ENCODE results near the gene NRXN2.
"Not testable (repeated sequence)": the region's sequence is repeated elsewhere in the genome, so short reads cannot be mapped to it uniquely, and the experiment has no call there.

NRXN2 gene

DNA sequence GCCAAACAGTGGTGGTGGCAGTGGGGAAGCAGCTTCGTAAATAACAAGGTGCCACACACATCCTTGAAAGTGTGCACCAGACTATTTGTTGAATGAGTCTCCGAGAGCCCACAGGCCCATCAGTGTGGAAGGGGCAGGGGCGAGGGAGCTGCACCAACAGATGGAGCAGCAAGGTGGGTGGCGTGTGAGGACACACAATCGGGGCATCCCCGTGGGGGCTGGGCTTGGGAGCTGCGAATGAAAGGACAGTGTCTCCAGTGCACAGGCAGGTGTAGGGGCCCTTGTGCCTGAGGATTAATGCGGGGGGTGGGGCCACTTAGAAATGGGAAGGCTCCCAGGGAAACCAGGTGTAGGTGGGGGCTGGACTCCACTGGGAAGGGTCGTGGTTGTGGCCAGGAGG, 2.8 kb downstream of the NRXN2 start:
- DNase-seq, result no peak

DNA sequence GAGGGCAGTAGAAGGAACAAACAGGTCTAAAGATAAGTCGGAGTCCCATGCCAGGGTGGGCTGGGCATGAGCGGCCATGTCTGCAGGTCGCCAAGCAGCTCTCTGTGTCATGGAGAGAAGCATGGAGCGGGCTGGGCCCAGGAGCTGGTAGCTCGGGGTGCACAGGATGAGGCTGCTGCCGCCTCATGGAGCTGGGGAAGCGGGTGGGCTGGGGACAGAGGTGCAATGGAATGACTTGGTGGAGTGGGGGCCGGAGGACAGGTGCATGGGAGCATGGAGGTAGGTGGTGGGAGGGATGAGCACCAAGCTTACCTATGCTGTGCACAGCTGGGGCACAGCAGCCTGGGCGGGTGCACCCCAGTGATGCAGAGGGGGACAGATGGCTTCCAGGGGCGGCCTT, 3.6 kb downstream of the NRXN2 start:
- DNase-seq, result no peak

DNA sequence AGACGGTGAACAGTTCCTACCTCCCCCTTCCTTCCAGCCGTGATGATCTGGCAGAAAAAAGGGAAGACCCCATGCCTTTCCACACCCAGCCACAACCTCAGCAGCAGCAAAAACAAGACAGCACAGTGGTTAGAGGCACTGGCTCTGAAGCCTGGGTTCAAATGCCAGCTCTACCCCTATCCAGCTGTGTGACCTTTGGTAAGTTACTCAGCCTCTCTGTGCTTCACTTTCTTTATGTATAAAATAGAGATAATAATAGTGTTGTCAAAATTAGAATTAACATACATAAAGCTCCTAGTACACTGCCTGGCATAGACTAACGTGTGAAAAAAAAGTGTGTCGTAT, 4.2 kb downstream of the NRXN2 start:
- no peak for DNase-seq

DNA sequence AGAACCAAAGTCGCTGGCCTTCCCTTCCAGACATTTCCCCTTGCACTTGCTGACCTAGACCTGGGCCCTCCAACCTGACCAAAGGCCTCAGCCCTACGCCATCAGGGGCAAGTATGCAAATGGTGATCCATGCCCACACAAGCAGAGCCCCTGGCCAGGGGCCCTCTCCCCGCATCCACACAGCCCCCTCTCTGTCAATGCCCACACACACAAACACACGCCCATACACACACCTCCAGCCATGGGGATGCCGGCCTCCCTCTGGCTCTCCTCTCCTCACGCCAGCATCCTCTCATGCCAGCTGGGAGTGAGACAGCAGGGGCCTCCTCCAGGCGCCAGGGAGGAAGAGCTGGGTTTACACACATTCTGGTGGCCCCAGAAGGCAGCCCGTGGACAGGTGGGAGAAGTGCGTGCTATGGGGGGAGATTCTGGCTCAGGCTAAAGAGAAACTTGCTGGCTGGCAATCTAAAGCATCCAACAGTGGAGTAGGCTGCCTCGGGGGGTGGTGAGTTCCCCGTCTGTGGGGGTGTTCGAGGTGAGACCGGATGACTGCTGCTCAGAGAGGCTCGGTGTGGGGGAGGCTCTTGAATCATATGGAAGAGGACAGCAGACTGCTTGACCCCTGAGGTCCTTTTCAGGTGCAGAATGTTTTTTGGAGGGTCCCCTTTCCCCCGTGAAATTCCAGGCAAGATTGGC, 4.8 kb downstream of the NRXN2 start:
- no peak for DNase-seq

DNA sequence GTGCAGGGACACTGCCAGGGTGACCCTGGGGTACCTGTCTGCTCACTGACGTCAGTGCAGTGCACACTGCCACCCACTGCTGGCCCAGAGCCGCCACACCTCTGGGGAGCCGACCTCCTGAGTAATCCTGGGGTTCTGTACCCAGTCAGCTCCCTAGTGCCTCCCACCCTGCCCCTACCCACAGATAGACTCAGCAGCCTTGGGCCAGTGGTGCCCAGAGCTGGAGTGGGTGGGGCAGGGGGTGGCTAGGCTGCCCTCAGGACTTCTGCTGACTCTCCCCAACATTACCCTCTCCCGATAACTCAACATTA, 5.8 kb downstream of the NRXN2 start:
- DNase-seq, result no peak

DNA sequence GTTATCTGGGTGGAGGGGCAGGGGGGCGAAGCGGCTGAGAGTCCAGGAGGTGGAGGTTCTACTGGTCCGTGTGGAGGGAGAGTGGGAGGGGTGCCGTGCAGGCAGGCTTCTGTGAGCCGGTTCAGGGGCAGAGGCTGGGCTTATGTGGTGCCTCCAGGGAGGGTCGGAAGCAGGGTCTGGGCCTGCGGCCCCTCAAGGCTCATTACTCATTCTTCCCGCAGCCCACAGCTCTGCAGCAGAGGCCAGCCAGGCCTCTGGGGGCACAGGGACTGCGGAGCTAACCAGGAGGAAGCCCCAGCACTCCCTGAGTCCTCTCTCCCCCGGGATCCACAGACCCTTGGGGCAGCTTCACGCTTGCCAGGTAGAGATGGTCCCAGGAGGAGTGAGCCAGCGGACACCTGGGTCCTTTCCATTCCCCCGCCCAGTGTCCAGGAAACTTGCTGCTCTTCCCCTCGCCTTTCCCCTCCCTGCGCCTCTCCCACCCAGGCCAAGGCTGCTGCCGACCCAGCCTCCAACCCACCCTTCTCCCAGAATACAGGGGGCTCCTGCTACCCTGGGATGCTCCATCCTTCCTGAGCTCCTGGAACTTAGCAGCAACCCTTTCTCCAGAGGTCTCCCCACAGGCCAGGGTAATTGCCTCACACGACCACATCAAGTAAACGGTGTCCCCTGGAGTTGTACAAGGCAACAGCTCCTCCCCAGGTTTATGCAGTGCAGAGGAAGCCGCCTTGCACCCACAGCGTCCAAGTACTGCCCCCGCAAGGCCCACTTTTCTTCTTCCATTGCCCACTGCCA, 6.3 kb downstream of the NRXN2 start:
- no peak for DNase-seq

DNA sequence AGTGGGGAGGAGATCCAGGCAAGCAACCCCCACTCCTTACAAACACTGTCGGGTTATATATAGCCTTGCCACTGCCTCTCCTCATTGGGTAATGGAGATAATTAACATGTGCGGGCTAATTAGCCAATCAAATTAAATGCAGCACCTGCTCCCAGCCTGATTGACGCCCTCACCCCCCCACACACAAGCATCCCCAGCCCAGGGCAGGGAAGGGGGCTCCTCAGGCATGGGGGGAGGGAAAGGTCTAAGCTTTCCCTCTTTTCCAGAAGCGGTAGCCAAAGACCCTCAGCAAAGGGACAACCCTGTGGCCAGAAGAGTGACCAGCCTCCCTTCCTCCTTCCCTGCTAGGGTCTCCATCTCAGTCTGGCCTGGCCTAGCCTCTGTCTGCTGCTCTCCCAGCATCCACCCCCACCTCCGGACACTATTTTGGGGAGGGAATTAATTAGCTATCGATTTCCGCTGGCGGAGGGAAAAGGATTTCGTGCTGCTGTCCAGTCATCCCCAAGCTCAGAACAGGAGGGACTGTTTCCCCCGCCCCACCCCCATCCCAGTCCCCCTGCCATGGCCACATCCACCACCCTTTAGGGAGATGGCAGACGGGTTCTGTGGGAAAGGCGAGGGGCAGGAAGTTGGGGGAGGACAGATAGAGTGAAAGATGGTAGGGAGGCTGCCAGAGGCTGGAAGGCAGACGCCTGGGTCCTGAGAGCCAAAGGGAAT, 7.1 kb downstream of the NRXN2 start:
- DNase-seq, result no peak

DNA sequence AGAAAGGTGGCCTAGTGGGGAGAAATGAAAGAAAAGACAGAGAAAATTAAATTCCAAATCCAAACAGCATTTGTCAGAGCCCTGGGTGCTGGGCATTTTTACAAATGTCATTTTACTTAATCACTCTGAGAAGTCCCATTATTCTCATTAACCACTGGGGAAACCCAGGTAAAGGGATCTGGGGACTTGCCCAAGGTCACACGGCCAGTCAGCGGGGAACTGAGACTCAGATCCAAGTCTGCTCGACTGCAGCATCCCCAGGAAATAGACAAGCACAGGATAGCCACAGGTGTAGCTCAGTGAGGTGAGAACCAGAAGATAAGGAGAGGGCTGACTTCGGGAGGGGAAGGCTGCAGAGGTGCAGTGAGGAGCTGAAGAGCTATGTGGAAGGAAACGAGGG, 7.9 kb downstream of the NRXN2 start:
- no peak for DNase-seq

DNA sequence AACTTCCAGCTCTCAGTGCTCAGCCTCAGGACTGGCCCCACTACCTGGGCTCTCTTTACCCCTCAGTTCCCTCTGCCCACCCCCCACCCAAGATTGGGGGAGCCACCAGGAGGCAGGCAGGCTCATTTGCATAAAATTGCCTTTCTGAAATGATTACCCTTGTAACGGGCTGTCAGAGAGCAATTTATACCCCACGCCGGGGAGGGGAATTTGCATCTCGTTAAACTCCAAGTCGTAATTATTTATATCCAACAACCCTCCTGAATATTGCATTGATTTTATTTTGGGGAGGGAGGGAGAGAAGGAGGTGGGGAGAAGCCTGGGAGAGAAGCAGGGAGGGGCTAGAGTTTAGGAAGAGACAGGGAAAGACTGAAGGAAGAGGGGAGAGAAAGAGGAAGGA, 8.3 kb downstream of the NRXN2 start:
- no peak for DNase-seq

DNA sequence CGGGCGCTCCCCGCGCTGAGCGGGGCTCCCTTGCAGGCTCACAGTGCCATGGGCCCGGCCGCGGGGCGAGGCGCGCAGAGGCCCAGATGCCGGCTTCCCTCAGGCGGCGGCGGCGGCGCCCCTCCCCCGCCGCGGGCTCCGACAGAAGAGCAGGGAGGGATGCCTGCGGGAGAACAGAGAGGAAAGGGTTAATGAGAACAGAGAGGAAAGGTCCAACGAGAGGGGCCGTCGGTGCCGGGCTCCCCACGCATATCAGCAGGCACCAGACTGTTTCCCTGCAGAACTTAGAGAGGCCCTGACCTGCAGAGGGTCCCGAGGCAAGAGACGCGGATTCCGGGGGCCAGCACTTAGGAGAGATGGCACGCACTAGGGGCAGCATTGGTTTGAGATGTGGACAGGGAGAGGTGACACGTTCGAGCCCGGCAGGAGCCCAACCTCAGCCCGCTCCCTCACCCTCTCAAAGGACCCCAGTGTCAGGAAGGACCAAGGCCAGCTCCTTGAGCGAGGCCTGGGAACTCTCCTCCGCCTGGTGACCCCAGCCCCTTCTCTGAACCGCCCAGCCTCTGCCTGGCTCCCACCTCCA, 9.1 kb downstream of the NRXN2 start:
- no peak for DNase-seq

DNA sequence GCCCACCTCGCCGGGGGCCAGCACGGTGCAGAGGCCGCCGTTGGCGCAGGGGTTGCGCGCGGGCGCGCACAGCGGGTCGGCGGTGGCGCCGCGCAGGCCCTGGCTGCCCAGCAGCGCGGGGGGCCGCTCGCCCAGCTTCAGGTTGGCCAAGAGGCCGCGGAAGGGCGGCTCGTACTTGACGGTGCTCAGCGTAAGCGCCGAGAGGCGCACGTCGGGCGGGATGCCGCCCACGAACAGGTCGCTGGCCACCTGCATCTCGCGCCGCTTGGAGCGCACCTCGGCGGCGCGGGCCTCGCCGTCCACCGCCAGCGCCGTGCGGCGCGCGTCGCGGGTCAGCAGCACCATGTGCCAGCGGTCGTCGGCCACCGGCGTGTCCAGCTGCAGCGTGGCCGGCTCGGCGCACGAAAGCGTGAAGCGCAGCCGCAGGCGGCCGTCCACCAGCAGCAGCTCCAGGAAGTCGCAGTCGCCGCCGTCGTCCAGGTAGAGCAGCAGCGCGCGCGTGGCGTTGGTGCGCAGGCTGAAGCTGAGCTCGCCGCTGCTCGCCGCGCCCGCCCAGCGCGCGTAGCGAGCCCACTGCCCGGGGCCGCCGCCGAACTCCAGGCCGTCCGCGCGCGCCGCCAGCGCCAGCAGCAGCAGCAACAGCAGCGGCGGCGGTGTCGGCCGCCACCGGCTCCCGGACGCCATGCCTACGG, 9.8 kb downstream of the NRXN2 start:
- no peak for DNase-seq

DNA sequence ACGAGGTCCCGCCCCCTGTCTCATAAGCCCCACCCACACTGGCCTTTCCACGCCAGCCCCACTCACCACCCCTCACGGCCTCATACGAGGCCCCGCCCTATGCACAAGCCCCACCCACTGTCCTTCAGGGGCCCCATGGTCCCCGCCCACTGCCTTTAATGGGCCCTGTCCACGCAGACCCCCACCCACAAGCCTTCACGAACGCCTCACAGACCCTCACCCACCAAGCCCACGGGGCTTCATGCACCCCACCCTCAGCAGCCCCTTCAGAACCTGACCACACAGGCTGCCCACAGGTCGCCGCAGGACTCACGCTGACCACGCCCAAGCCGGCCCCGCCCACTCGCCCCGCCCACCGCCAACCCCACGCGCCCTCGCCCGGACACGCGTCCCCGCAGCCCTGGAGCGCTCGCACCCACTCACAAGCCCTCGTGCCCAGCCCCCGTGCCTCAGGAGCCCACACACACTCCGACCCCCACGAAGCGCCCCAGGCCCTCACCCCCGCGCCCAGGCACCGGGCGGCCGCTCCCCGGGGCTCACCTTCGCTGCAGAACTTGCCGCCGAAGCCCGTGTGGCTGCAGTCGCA, 10.5 kb downstream of the NRXN2 start:
- peak; percentile 29 for DNase-seq

DNA sequence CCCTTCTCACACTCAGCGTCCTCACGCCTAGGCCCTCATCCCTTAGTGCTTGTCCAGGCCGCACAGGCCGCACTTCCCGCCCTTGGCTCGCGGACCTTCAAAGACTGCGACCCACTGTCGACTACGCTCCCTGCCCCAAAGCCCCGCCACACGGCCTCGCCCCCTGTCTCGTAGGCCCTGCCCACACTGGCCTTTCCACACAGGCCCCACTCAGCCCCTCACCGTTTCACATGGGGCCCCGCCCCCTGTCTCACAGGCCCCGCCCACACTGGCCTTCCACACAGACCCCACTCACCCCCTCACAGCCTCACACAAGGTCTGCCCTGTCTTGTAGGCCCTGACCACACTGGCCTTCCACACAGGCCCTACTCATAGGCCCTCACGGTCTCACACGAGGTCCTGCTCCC, 11.0 kb downstream of the NRXN2 start:
- DNase-seq, result no peak

DNA sequence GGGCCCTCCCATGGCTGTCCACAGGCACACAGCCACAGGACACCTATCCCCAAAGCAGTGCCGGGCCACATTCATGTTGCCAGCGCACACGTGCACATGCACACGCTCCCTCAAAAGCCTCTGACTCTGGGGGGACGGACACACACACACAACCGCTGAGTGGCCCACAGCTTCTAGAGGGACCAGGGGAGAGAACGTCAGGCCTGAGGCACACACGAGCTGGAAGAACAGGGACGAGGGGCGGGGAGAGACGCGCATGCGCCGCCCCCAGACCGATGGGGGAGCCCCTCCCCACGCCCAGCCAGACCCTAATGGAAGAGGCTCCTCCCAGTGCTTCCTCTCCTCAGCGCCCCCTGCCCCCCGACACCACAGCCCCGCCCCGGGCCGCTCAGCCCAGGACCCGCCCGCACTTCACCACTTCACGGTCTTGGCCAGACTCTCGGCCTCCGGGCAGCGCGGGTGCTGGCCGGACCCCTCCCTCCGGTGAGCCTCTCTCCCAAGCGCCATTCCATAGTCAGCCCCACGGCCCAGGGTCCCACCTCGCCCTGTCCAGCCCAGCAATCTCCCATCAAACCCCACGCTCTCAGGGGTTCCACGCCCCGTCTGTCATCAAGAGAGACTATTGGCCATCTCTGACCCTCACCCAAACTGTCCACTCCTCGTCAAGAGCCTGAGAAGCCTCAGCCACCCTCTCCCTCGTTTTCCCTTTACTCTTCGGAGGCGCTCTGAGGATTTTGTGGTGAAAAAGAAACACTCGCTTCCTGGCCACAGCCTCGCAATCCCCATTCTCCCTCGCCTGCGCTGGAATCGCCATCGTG, 11.7 kb downstream of the NRXN2 start:
- DNase-seq, result no peak

DNA sequence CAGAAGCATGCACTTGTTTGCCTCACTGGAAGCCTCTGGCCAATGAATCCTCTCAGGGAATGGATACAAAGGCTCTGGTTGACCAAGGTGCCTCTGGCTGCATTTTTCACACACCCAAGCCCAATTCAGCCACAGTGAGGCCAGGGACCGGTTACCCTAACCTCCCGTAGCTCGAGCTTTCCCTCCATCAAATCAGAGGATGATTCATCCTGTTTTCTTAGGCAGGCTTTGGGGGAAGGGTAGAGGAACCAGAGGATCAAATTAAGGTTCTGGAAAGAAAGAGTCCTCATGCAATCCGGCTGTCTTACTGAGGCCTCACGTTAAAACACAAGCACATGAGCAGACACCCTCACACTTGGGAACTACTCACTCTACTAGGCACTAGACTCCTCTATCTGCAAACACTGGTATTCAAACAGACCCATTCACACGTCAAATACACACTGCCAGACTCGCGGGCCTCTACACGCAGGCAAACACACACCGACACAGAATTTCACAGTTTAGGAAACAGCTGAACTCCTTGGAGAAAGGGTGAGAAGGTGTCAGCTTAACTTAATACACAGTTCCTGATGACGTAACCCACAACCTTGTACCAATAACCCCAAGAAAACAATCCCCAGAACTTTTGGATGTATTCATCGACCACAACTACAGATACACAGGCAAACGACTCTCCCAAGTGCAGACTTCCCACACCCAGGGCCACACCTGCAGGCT, 12.4 kb downstream of the NRXN2 start:
- DNase-seq, result no peak

DNA sequence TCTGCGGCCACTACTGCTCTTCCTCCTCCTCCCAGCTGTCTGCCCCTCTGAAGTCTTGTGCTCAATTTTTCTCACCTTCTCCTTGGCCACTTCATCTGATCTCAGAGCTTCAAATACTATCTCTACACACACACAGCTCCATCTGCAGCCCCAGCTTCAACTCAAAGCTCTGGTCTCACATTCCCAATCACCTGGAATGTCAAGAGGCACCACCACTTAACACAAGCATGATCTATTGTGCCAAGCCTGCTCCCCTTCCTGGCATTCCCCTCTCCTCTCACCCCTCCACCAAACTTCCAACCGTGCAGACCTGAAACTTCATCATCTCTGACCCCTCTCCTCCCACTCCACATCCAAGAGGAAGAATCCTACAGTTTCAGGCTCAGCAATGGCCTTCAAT, 17.5 kb downstream of the NRXN2 start:
- DNase-seq, result no peak

DNA sequence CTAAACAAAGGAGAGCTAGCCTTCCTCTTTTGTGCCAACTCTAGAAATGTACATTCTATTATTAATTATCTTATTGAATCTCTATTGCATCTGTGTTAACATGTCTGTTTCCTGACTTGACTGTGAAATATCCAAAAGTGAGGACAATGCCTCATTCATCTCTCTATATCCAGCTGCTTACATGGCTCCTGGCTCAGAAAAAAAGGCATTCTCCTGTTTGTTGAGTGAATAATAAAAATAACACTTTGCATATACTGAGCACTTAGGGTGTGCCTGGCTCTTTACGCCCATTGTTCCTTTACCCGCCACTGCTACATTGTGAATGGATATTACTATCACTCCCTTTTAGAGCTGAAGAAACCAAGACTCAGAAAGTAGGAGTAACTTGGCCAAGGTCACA, 19.9 kb downstream of the NRXN2 start:
- no peak for DNase-seq

DNA sequence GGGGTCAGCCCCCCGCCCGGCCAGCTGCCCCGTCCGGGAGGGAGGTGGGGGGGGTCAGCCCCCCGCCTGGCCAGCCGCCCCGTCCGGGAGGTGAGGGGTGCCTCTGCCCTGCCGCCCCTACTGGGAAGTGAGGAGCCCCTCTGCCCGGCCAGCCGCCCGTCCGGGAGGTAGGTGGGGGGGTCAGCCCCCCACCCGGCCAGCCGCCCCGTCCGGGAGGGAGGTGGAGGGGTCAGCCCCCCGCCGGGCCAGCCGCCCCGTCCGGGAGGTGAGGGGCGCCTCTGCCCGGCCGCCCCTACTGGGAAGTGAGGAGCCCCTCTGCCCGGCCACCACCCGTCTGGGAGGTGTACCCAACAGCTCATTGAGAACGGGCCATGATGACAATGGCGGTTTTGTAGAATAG, 21.0 kb downstream of the NRXN2 start:
- DNase-seq, result not testable (repeated sequence)

DNA sequence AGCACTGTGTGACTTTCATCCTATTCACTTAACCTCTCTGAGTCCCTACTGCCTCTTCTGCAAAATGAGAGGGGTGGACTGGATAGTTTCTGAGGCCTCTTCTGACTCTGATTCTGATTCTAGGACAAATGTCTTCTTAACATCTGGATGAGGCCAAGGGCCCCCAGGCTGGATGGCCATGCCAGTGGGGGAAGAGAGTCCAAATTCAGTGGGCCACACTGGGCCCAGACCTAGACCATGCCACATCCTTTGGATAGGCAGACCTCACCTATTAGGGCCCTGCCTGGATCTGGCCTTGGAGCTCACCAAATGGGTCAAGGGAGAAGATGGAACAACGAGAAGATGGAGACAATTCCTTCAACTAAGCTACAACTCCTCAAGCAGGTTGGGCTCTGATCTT, 24.6 kb downstream of the NRXN2 start:
- no peak for DNase-seq

DNA sequence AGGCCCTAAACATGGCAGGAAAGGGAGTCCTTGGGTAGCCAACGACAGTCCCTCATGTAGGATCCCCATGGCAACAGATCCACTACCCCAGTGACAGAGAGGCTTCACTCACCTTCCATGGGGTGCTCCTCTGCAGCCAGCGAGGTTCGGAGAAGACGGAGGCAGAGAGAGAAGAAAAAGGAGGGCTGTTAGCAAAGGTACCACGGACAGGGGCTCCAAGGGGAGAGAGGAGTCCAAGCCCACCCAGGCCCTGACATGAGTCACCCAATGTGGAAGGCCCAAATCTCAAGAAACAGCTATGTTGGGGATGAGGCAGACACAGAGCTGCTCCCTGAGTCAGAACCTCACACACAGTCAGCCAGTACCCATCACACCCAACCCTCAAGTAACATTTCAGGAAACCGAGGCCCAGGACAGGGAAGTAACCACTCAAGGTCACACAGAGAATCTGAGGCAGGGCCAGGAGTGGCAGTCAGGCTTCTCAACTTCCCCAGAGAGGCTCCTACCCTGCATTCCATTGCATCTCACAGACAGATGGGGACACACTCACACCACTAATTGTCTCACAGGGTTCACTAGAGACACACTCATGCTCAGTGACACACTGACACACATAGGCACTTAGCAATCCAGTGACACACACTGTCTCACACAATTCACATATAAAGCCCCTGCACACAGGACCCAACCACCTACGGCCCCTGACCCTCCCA, 25.2 kb downstream of the NRXN2 start:
- DNase-seq, result no peak

DNA sequence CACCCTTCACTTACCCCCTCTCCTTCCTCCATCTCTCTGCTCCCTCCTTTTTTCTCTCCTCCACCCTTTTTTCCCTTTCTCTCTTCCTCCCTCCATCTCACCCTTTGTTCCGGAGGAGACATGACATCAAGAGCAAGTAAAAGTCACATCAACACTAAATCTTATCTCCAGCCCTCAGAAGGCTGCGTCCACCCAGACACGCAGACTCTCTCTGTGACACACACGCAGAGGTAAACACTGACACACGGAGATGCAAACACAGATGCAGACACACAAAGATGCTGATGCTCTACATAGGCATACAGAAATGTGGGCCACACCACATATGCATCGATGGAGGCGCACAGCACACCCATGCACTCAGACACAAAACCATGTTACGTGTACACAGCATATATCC, 27.0 kb downstream of the NRXN2 start:
- no peak for DNase-seq

All from activated CD4-positive, alpha-beta T cell treated with anti-CD3 and anti-CD28 coated beads for 48 hours (primary cell).